Immature natural killer cell (primary cell): ENCODE results near the gene MPZL2. TPM values are rescaled to one million over a fixed set of nuclear protein-coding genes. Genes with fewer than 3 reads are reported as not detected.

Source experiments
- DNase-seq, 3 donors: peaks; one replicate each; pipeline ENCODE4 v3.0.0; 2022; ENCODE audit warnings: mixed read lengths in 1 of 3
- H3K27ac Mint-ChIP-seq, 6 donors: one replicate each; pipeline ENCODE4 v1.8.0; 2020; ENCODE audit warnings: mixed read lengths in 6 of 6, mild to moderate bottlenecking in 5 of 6, inconsistent platforms in 4 of 6, moderate library complexity in 3 of 6
- H3K27me3 Mint-ChIP-seq, 3 donors: one replicate each; pipeline ENCODE4 v1.8.0; 2020 to 2021; ENCODE audit warnings: low read depth in 3 of 3, mild to moderate bottlenecking in 3 of 3, mixed read lengths in 3 of 3, moderate library complexity in 3 of 3, inconsistent platforms in 1 of 3
- H3K36me3 Mint-ChIP-seq, 3 donors: one replicate each; pipeline ENCODE4 v1.8.0; 2020; ENCODE audit warnings: mixed read lengths in 3 of 3, inconsistent platforms in 2 of 3, mild to moderate bottlenecking in 2 of 3
- H3K4me1 Mint-ChIP-seq, 2 donors: one replicate each; pipeline ENCODE4 v1.8.0; 2020; ENCODE audit warnings: inconsistent platforms in 2 of 2, mild to moderate bottlenecking in 2 of 2, mixed read lengths in 2 of 2, moderate library complexity in 1 of 2
- H3K4me3 Mint-ChIP-seq, 5 donors: one replicate each; pipeline ENCODE4 v1.8.0; 2020; ENCODE audit warnings: mild to moderate bottlenecking in 5 of 5, mixed read lengths in 5 of 5, inconsistent platforms in 3 of 5, moderate library complexity in 3 of 5
- H3K9me3 Mint-ChIP-seq, 6 donors: one replicate each; pipeline ENCODE4 v1.8.0; 2020; ENCODE audit warnings: mild to moderate bottlenecking in 6 of 6, mixed read lengths in 6 of 6, inconsistent platforms in 4 of 6, moderate library complexity in 3 of 6
- polyA plus RNA-seq, 3 donors: library from polyadenylated mRNA; unstranded; fragments of 300-500 nt; fragmentation: Illumina TruSeq; gene quantifications; one replicate each; pipeline ENCODE4 v1.2.3, GENCODE V29; 2021

The MPZL2 gene
- polyA plus RNA-seq, 3 donors from 2014 or later: 0.17 to 1.5 (median 0.49) TPM

GRCh38 chr11:118276422-118276821, 12.3 kb upstream of the MPZL2 start:
- Mint-ChIP-seq H3K36me3 (no peaks in the 10 kb centered on the region), H3K4me3 (no peak overlapping the region), H3K9me3 (no peaks in the 10 kb centered on the region), H3K27ac (no peak overlapping the region), H3K27me3 (peaks cover 0 to 7% (median 4%) of the 10 kb centered on the region in 3 donors), H3K4me1 (peaks cover 4 to 5% of the 10 kb centered on the region in 2 donors)
- no peak for DNase-seq

- Mint-ChIP-seq H3K9me3 (no peaks in the 10 kb centered on the region), H3K4me3 (no peak overlapping the region), H3K4me1 (no peaks in the 10 kb centered on the region), H3K27me3 (peaks cover 0 to 4% (median 2%) of the 10 kb centered on the region in 3 donors), H3K27ac (no peak overlapping the region), H3K36me3 (no peaks in the 10 kb centered on the region)
- DNase-seq: no peak
These were observed 11.1 kb upstream of the MPZL2 start for GRCh38 chr11:118275176-118275575.

GRCh38 chr11:118274186-118274585, 10.1 kb upstream of the MPZL2 start:
- Mint-ChIP-seq H3K27me3 (peaks cover 2 to 7% (median 4%) of the 10 kb centered on the region in 3 donors), H3K4me3 (no peak overlapping the region), H3K9me3 (no peaks in the 10 kb centered on the region), H3K27ac (no peak overlapping the region), H3K36me3 (no peaks in the 10 kb centered on the region), H3K4me1 (no peaks in the 10 kb centered on the region)
- DNase-seq: no peak

GRCh38 chr11:118272001-118272400, 7.9 kb upstream of the MPZL2 start:
- H3K9me3 Mint-ChIP-seq: no peaks in the 10 kb centered on the region
- H3K27ac Mint-ChIP-seq: no peak overlapping the region
- DNase-seq: no peak
- H3K36me3 Mint-ChIP-seq: no peaks in the 10 kb centered on the region
- H3K4me1 Mint-ChIP-seq: no peaks in the 10 kb centered on the region
- no peak overlapping the region for H3K4me3 Mint-ChIP-seq
- H3K27me3 Mint-ChIP-seq: peaks cover 1 to 7% (median 4%) of the 10 kb centered on the region in 3 donors

GRCh38 chr11:118267486-118267885, 3.4 kb upstream of the MPZL2 start:
- Mint-ChIP-seq H3K36me3 (peaks cover 0 to 8% (median 0%) of the 10 kb centered on the region in 3 donors), H3K4me3 (no peak overlapping the region), H3K27me3 (peaks cover 9 to 16% (median 12%) of the 10 kb centered on the region in 3 donors), H3K9me3 (no peaks in the 10 kb centered on the region), H3K27ac (no peak overlapping the region), H3K4me1 (peaks cover 9 to 12% of the 10 kb centered on the region in 2 donors)
- DNase-seq: no peak

GRCh38 chr11:118265954-118266353, 1.9 kb upstream of the MPZL2 start:
- DNase-seq: no peak
- H3K36me3 Mint-ChIP-seq: peaks cover 0 to 8% (median 0%) of the 10 kb centered on the region in 3 donors
- H3K27ac Mint-ChIP-seq: no peak overlapping the region
- no peak overlapping the region for H3K4me3 Mint-ChIP-seq
- peaks cover 11 to 12% of the 10 kb centered on the region in 2 donors for H3K4me1 Mint-ChIP-seq
- H3K27me3 Mint-ChIP-seq: peaks cover 11 to 16% (median 14%) of the 10 kb centered on the region in 3 donors
- no peaks in the 10 kb centered on the region for H3K9me3 Mint-ChIP-seq

- Mint-ChIP-seq H3K36me3 (peaks cover 0 to 8% (median 0%) of the 10 kb centered on the region in 3 donors), H3K4me3 (peak overlapping the region in 1 of 5 donors; percentile 11), H3K9me3 (no peaks in the 10 kb centered on the region), H3K27ac (no peak overlapping the region), H3K4me1 (peaks cover 11 to 12% of the 10 kb centered on the region in 2 donors), H3K27me3 (peaks cover 11 to 16% (median 15%) of the 10 kb centered on the region in 3 donors)
- DNase-seq: no peak
These were observed 720 bp upstream of the MPZL2 start for GRCh38 chr11:118264569-118265465.

GRCh38 chr11:118263112-118263511, 985 bp downstream of the MPZL2 start:
- H3K9me3 Mint-ChIP-seq: no peaks in the 10 kb centered on the region
- peaks cover 0 to 8% (median 0%) of the 10 kb centered on the region in 3 donors for H3K36me3 Mint-ChIP-seq
- peaks cover 11 to 12% of the 10 kb centered on the region in 2 donors for H3K4me1 Mint-ChIP-seq
- peak overlapping the region in 1 of 5 donors; percentile 69 for H3K4me3 Mint-ChIP-seq
- H3K27me3 Mint-ChIP-seq: peaks cover 10 to 17% (median 11%) of the 10 kb centered on the region in 3 donors
- H3K27ac Mint-ChIP-seq: peak overlapping the region in 1 of 6 donors; percentile 37
- DNase-seq: no peak

GRCh38 chr11:118260353-118260752, 3.7 kb downstream of the MPZL2 start:
- H3K4me3 Mint-ChIP-seq: no peak overlapping the region
- peaks cover 0 to 3% (median 0%) of the 10 kb centered on the region in 3 donors for H3K36me3 Mint-ChIP-seq

GRCh38 chr11:118259138-118259537, 5.0 kb downstream of the MPZL2 start:
- no peak overlapping the region for H3K4me3 Mint-ChIP-seq
- no peak for DNase-seq
- H3K4me1 Mint-ChIP-seq: peaks cover 7 to 8% of the 10 kb centered on the region in 2 donors
- H3K27ac Mint-ChIP-seq: peak overlapping the region in 1 of 6 donors; percentile 9
- H3K27me3 Mint-ChIP-seq: peaks cover 3 to 9% (median 7%) of the 10 kb centered on the region in 3 donors
- H3K9me3 Mint-ChIP-seq: no peaks in the 10 kb centered on the region
- peaks cover 0 to 4% (median 3%) of the 10 kb centered on the region in 3 donors for H3K36me3 Mint-ChIP-seq

More at GRCh38 chr11:118260353-118260752, 3.7 kb downstream of the MPZL2 start:
- no peak for DNase-seq
- Mint-ChIP-seq H3K4me1 (peaks cover 11 to 12% of the 10 kb centered on the region in 2 donors), H3K27me3 (peaks cover 10 to 16% (median 11%) of the 10 kb centered on the region in 3 donors), H3K27ac (no peak overlapping the region), H3K9me3 (no peaks in the 10 kb centered on the region)

GRCh38 chr11:118258410-118258809, 5.7 kb downstream of the MPZL2 start:
- Mint-ChIP-seq H3K36me3 (peaks cover 0 to 4% (median 3%) of the 10 kb centered on the region in 3 donors), H3K4me3 (no peak overlapping the region), H3K4me1 (peaks cover 1 to 2% of the 10 kb centered on the region in 2 donors), H3K9me3 (no peaks in the 10 kb centered on the region), H3K27ac (no peak overlapping the region), H3K27me3 (peaks cover 3 to 9% (median 5%) of the 10 kb centered on the region in 3 donors)
- DNase-seq: no peak

- Mint-ChIP-seq H3K36me3 (peaks cover 0 to 4% (median 3%) of the 10 kb centered on the region in 3 donors), H3K4me3 (peak overlapping the region; percentile 97 to 98 (median 98)), H3K27ac (peak overlapping the region; percentile 98 to 99 (median 99)), H3K27me3 (peaks cover 8 to 11% (median 8%) of the 10 kb centered on the region in 3 donors), H3K9me3 (no peaks in the 10 kb centered on the region), H3K4me1 (peaks cover 23 to 31% of the 10 kb centered on the region in 2 donors)
- no peak for DNase-seq
These were observed 11.4 kb downstream of the MPZL2 start for GRCh38 chr11:118252688-118253087.

- Mint-ChIP-seq H3K27ac (peak within 1 kb of the TSS; percentile 98 to 99 (median 99)), H3K27me3 (peaks cover 8 to 11% (median 8%) of the 10 kb centered on the region in 3 donors), H3K4me3 (peak within 1 kb of the TSS; percentile 97 to 98 (median 98)), H3K9me3 (no peaks in the 10 kb centered on the region), H3K36me3 (peaks cover 0 to 4% (median 3%) of the 10 kb centered on the region in 3 donors), H3K4me1 (peaks cover 29 to 31% of the 10 kb centered on the region in 2 donors)
- DNase-seq: peak; percentile 85 to 89 (median 89)
These were observed 12.0 kb downstream of the MPZL2 start, which contains the start of gene MPZL3 for GRCh38 chr11:118251858-118252652. TSS of gene MPZL3 (minus strand) at chr11:118252365. CDS start at chr11:118252294, 71 bp downstream.
